IMR-90 (cell line): Measurements from ENCODE around the gene NFIA. TPM values are rescaled to one million over a fixed set of nuclear protein-coding genes. Genes with fewer than 3 reads are reported as not detected.

Experiments
- ATAC-seq: fragments of 200-7000 bp; cut with Tn5 transposase; 2 replicates; pipeline ENCODE4 v1.9.1; 2020; ENCODE audit warnings: low read depth, mild to moderate bottlenecking, moderate library complexity
- BruUV-seq: library from RNA; stranded (reverse); fragments of 400-500 nt; replicated peaks from 2 replicates; lab custom pipeline; 2021; lab: Mats Ljungman, UMichigan
- CTCF ChIA-PET: fragments of 300-600 bp; formaldehyde crosslinking; extraction: SDS; loops from one replicate; lab custom pipeline; 2021; ENCODE audit warnings: antibody characterized with exemption; lab: Yijun Ruan, JAX
- POLR2A ChIA-PET: fragments of 300-600 bp; sonication (Branson Sonifier 250); formaldehyde crosslinking; loops from one replicate; lab custom pipeline; 2022; ENCODE audit warnings: antibody characterized with exemption; ENCODE audit not compliant: unreplicated experiment; lab: Charles Lee
- DNase-seq: peaks from one replicate; pipeline ENCODE4 v3.0.0; 2013
- H2AFZ ChIP-seq: replicated peaks from 2 replicates; pipeline ENCODE3; 2013; ENCODE audit warnings: low read length, mild to moderate bottlenecking; ENCODE audit not compliant: poor library complexity
- H2AK5ac ChIP-seq: 2 replicates; pipeline ENCODE4 v1.6.1; 2013; ENCODE audit warnings: low read depth, low read length, inconsistent platforms
- H2AK9ac ChIP-seq: replicated peaks from 2 replicates; pipeline ENCODE3; 2013; ENCODE audit warnings: mild to moderate bottlenecking, low read depth, low read length, moderate library complexity; ENCODE audit not compliant: poor library complexity
- H2BK120ac ChIP-seq: 2 replicates; pipeline ENCODE4 v1.6.1; 2013; ENCODE audit warnings: low read depth, low read length, inconsistent platforms
- H2BK15ac ChIP-seq: 3 replicates; pipeline ENCODE4 v1.6.1; 2013; ENCODE audit warnings: low read depth, low read length, inconsistent platforms
- H2BK20ac ChIP-seq: 2 replicates; pipeline ENCODE4 v1.6.1; 2013; ENCODE audit warnings: low read depth, mild to moderate bottlenecking, inconsistent platforms, low read length, moderate library complexity
- H2BK5ac ChIP-seq: 2 replicates; pipeline ENCODE4 v1.6.1; 2013; ENCODE audit warnings: mild to moderate bottlenecking, low read depth, low read length, inconsistent platforms; ENCODE audit not compliant: poor library complexity, severe bottlenecking
- H3K14ac ChIP-seq: replicated peaks from 2 replicates; pipeline ENCODE4 v1.6.1; 2013; ENCODE audit warnings: low read depth, low read length, inconsistent platforms
- H3K18ac ChIP-seq: 2 replicates; pipeline ENCODE4 v1.6.1; 2013; ENCODE audit warnings: low read depth, low read length, control low read depth
- H3K23ac ChIP-seq: 2 replicates; pipeline ENCODE4 v1.6.1; 2013; ENCODE audit warnings: low read depth, low read length, inconsistent platforms
- H3K27ac ChIP-seq: 2 replicates; pipeline ENCODE4 v1.5.1; 2013; ENCODE audit warnings: mild to moderate bottlenecking, control low read depth, low read length; ENCODE audit not compliant: insufficient read depth
- H3K27me3 ChIP-seq: 2 replicates; pipeline ENCODE4 v1.6.1; 2013; ENCODE audit warnings: low read length; ENCODE audit not compliant: control insufficient read depth, insufficient read depth
- H3K36me3 ChIP-seq: 2 replicates; pipeline ENCODE4 v1.6.1; 2013; ENCODE audit warnings: low read length, mixed read lengths; ENCODE audit not compliant: control insufficient read depth, insufficient read depth
- H3K4ac ChIP-seq: 2 replicates; pipeline ENCODE4 v1.6.1; 2013; ENCODE audit warnings: low read depth, low read length, inconsistent platforms
- H3K4me1 ChIP-seq: 2 replicates; pipeline ENCODE4 v1.6.1; 2013; ENCODE audit warnings: low read length, mixed read lengths; ENCODE audit not compliant: control insufficient read depth, insufficient read depth
- H3K4me2 ChIP-seq: 2 replicates; pipeline ENCODE4 v1.6.1; 2013; ENCODE audit warnings: low read depth, mild to moderate bottlenecking, control low read depth, low read length, moderate library complexity
- H3K4me3 ChIP-seq: 2 replicates; pipeline ENCODE4 v1.5.1; 2013; ENCODE audit warnings: low read depth, mild to moderate bottlenecking, control low read depth, low read length, moderate library complexity; ENCODE audit not compliant: insufficient read depth
- H3K56ac ChIP-seq: 2 replicates; pipeline ENCODE4 v1.6.1; 2013; ENCODE audit warnings: low read length, inconsistent platforms; ENCODE audit not compliant: insufficient read depth; ENCODE audit errors: extremely low read depth
- H3K79me1 ChIP-seq, 2 experiments: 2 replicates each; pipeline ENCODE4 v1.6.1; 2013; ENCODE audit warnings: low read length in 2 of 2, inconsistent platforms in 1 of 2, low read depth in 1 of 2
- H3K9ac ChIP-seq: 2 replicates; pipeline ENCODE4 v1.6.1; 2013; ENCODE audit warnings: low read depth, low read length, control low read depth
- H3K9me1 ChIP-seq: 2 replicates; pipeline ENCODE4 v1.6.1; 2013; ENCODE audit warnings: low read length, inconsistent platforms; ENCODE audit not compliant: insufficient read depth
- H3K9me3 ChIP-seq: 2 replicates; pipeline ENCODE4 v1.6.1; 2013; ENCODE audit warnings: low read length; ENCODE audit not compliant: control insufficient read depth, insufficient read depth
- H4K20me1 ChIP-seq: 2 replicates; pipeline ENCODE4 v1.6.1; 2013; ENCODE audit warnings: low read length, inconsistent platforms; ENCODE audit not compliant: insufficient read depth
- H4K5ac ChIP-seq: 2 replicates; pipeline ENCODE4 v1.6.1; 2013; ENCODE audit warnings: mild to moderate bottlenecking, low read depth, low read length, control low read depth
- H4K8ac ChIP-seq, 2 experiments: 2 replicates each; pipeline ENCODE4 v1.6.1; 2013; ENCODE audit warnings: low read depth in 2 of 2, low read length in 2 of 2, control low read depth in 1 of 2, inconsistent platforms in 1 of 2
- H4K91ac ChIP-seq: 2 replicates; pipeline ENCODE4 v1.6.1; 2013; ENCODE audit warnings: low read depth, low read length, inconsistent platforms; ENCODE audit not compliant: insufficient read depth
- BHLHE40 ChIP-seq: fragments of 150-350 bp; IDR thresholded peaks from 2 replicates; pipeline ENCODE4 v1.6.1; 2016; ENCODE audit warnings: mild to moderate bottlenecking, low read depth, low read length
- CEBPB ChIP-seq: IDR thresholded peaks from 2 replicates; pipeline ENCODE4 v1.6.1; 2012; ENCODE audit warnings: low read depth, low read length, improper control_type of control experiment
- FOS ChIP-seq: fragments of 150-350 bp; IDR thresholded peaks from 2 replicates; pipeline ENCODE4 v1.6.1; 2016; ENCODE audit warnings: low read depth, low read length
- POLR2A ChIP-seq: IDR thresholded peaks from 2 replicates; pipeline ENCODE4 v1.6.1; 2012; ENCODE audit warnings: mild to moderate bottlenecking, low read depth, low read length
- RCOR1 ChIP-seq: IDR thresholded peaks from 2 replicates; pipeline ENCODE4 v1.6.1; 2012; ENCODE audit warnings: mild to moderate bottlenecking, low read length, improper control_type of control experiment; ENCODE audit not compliant: insufficient replicate concordance
- SMC3 ChIP-seq: fragments of 150-350 bp; IDR thresholded peaks from 2 replicates; pipeline ENCODE4 v1.6.1; 2016; ENCODE audit warnings: low read depth, mild to moderate bottlenecking, antibody characterized with exemption, low read length, moderate library complexity
- WGBS, 2 experiments: methylation state at CpG; one replicate each; pipeline versions ENCODE4 v1.1.5 to v1.1.7; 2013; ENCODE audit warnings: missing lambda C conversion rate in 2 of 2; ENCODE audit not compliant: insufficient read length in 1 of 2; ENCODE audit errors: extremely low coverage in 2 of 2; 5-methylcytosine and 5-hydroxymethylcytosine counted together
- dilution Hi-C: fragments of 300-500 bp; cut with HindIII; formaldehyde crosslinking; loops from one replicate; pipeline ENCODE4 v1.14.3; 2018; ENCODE audit warnings: low sequenced_read_pairs; ENCODE audit not compliant: unreplicated experiment
- in situ Hi-C: fragments of 300-500 bp; cut with MboI; formaldehyde crosslinking; loops from 3 replicates; pipeline ENCODE4 v1.14.3; 2019; ENCODE audit warnings: low sequenced_read_pairs, inconsistent platforms, mixed read lengths
- intact Hi-C: fragments of 100-400 bp; cut with micrococcal nuclease; formaldehyde crosslinking; loops from 2 replicates; pipeline ENCODE4 v1.10.0; 2022
- polyA plus RNA-seq, 3 experiments: library from polyadenylated mRNA; depleted of rRNA; stranded (reverse); fragments of >200 nt; gene quantifications; 2 replicates each; pipeline ENCODE4 v1.2.3, GENCODE V29; 2012; ENCODE audit warnings: low replicate concordance in 1 of 3
- total RNA-seq: library from RNA; depleted of rRNA; stranded (reverse); fragments of >200 nt; gene quantifications from 2 replicates; pipeline ENCODE4 v1.2.3, GENCODE V29; 2012

The NFIA gene
- total and polyA plus RNA-seq, 2 of the 4 experiments (the other 2 are of a cell fraction) = 1.6 to 2.2 TPM

DNA sequence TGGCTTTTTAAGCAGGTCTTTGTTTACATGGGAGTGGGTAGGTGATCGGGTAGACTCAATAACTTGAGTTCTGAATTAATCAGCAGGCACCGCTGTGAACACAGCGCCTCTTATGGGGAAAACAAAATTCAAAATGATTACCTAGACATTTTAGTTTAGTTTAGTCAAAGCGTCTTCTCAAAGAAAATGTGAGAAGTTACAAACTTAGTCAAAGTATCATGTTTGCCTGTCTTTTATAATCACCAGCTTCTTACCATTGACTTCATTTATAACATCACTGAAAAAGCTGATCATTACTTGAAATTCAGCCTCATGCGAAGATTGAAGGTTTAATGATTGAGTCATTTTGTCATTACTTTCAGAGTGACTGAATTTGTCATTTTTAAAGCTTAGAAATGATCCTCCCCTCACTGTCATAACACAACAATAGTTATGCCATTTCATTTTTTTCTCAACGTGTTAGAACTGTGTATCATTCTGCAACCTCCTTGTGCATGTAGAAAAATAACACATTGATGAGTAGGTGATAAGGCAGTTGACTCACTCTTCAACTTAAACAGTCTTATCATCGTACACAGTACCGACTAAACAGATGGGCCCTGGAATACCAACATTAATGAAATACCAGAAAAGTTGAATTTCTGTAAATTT, 188.5 kb downstream of the NFIA start:
- ATAC-seq (peak; percentile 96), DNase-seq (peak; percentile 71)
- no peak overlapping the region for H2BK15ac ChIP-seq
- no peak overlapping the region for H2BK120ac ChIP-seq
- ChIA-PET CTCF (no interaction called here), POLR2A (no interaction called here)
- H3K79me1 ChIP-seq = no peaks in the 10 kb centered on the region
- no peak overlapping the region for H3K14ac ChIP-seq
- in situ Hi-C loops = no loop called here
- no peak overlapping the region for H3K4ac ChIP-seq
- H3K27ac ChIP-seq = no peak overlapping the region
- intact Hi-C loops = loop anchor here (5.0 kb wide), 1 partner anchor 194 kb away; no protein-coding TSS in a partner anchor
- WGBS, 2 experiments = no CpG with 5 or more reads among the region's 8 CpGs
- no peaks in the 10 kb centered on the region for H3K36me3 ChIP-seq
- no peak overlapping the region for H4K8ac ChIP-seq
- dilution Hi-C loops = no loop called here
- no peak overlapping the region for H2BK20ac ChIP-seq
- H4K91ac ChIP-seq = no peak overlapping the region
- H4K5ac ChIP-seq = no peak overlapping the region
- 0 out of 2 replicates have a peak, but pooled peaks have one; percentile 15 for TF ChIP-seq CEBPB
- peak; percentile 35; the same call in 1 of the 2 replicates for TF ChIP-seq BHLHE40
- TF ChIP-seq POLR2A = no peak
- no peak for TF ChIP-seq SMC3
- peak; percentile 70 for TF ChIP-seq FOS
- TF ChIP-seq RCOR1 = no peak
- no peak overlapping the region for H2AFZ ChIP-seq
- no peaks in the 10 kb centered on the region for H3K27me3 ChIP-seq
- H3K23ac ChIP-seq = no peak overlapping the region
- no peak overlapping the region for H2AK9ac ChIP-seq
- H3K56ac ChIP-seq = no peak overlapping the region
- no peaks in the 10 kb centered on the region for H3K9me1 ChIP-seq
- peaks cover 2% of the 10 kb centered on the region; the same call in 1 of the 2 replicates for H3K4me1 ChIP-seq
- H2AK5ac ChIP-seq = no peak overlapping the region
- H3K9ac ChIP-seq = no peak overlapping the region
- no peaks in the 10 kb centered on the region for H4K20me1 ChIP-seq
- no peaks in the 10 kb centered on the region for H3K9me3 ChIP-seq
- no TSS peak for BruUV-seq
- no peak overlapping the region for H3K4me2 ChIP-seq
- no peak overlapping the region for H3K4me3 ChIP-seq
- H2BK5ac ChIP-seq = no peak overlapping the region
- no peak overlapping the region for H3K18ac ChIP-seq
